Raji (cell line): Measurements from ENCODE around the gene HECW1.

Source experiments
- POLR2A ChIP-seq: IDR thresholded peaks from 2 replicates; pipeline ENCODE4 v1.6.1; 2011; ENCODE audit warnings: low read depth, low read length, control low read depth; ENCODE audit not compliant: insufficient read depth

HECW1 gene

GRCh38 chr7:43123457-43123856, 11.0 kb downstream of the HECW1 start:
- no peak for TF ChIP-seq POLR2A

GRCh38 chr7:43124388-43124787, 11.9 kb downstream of the HECW1 start:
- no peak for TF ChIP-seq POLR2A

- no peak for TF ChIP-seq POLR2A
These were observed 17.9 kb downstream of the HECW1 start for GRCh38 chr7:43130347-43130746.

- TF ChIP-seq POLR2A: no peak
These were observed 22.7 kb downstream of the HECW1 start for GRCh38 chr7:43135129-43135528.

- TF ChIP-seq POLR2A: no peak
These were observed 23.6 kb downstream of the HECW1 start for GRCh38 chr7:43136064-43136463.

- TF ChIP-seq POLR2A: no peak
These were observed 25.4 kb downstream of the HECW1 start for GRCh38 chr7:43137811-43138210.

GRCh38 chr7:43138710-43139109, 26.3 kb downstream of the HECW1 start:
- TF ChIP-seq POLR2A: no peak

GRCh38 chr7:43139137-43139536, 26.7 kb downstream of the HECW1 start:
- no peak for TF ChIP-seq POLR2A

GRCh38 chr7:43140186-43140585, 27.7 kb downstream of the HECW1 start:
- no peak for TF ChIP-seq POLR2A

GRCh38 chr7:43141091-43141490, 28.6 kb downstream of the HECW1 start:
- no peak for TF ChIP-seq POLR2A

- TF ChIP-seq POLR2A: no peak
These were observed 30.3 kb downstream of the HECW1 start for GRCh38 chr7:43142703-43143102.

- no peak for TF ChIP-seq POLR2A
These were observed 31.6 kb downstream of the HECW1 start for GRCh38 chr7:43143918-43144589.

GRCh38 chr7:43148161-43148731, 35.8 kb downstream of the HECW1 start:
- TF ChIP-seq POLR2A: no peak

- no peak for TF ChIP-seq POLR2A
These were observed 38.6 kb downstream of the HECW1 start for GRCh38 chr7:43151076-43151475.

GRCh38 chr7:43152696-43153095, 40.2 kb downstream of the HECW1 start:
- no peak for TF ChIP-seq POLR2A

GRCh38 chr7:43155636-43156035, 43.2 kb downstream of the HECW1 start:
- no peak for TF ChIP-seq POLR2A

- TF ChIP-seq POLR2A: no peak
These were observed 51.4 kb downstream of the HECW1 start for GRCh38 chr7:43163885-43164284.
